IMR-90 (cell line): ENCODE data around the gene LANCL3. TPM values are rescaled to one million over a fixed set of nuclear protein-coding genes. Genes with fewer than 3 reads are reported as not detected.

ENCODE experiments used
- ATAC-seq: fragments of 200-7000 bp; cut with Tn5 transposase; 2 replicates; pipeline ENCODE4 v1.9.1; 2020; ENCODE audit warnings: low read depth, mild to moderate bottlenecking, moderate library complexity
- BruUV-seq: library from RNA; stranded (reverse); fragments of 400-500 nt; replicated peaks from 2 replicates; lab custom pipeline; 2021; lab: Mats Ljungman, UMichigan
- CTCF ChIA-PET: fragments of 300-600 bp; formaldehyde crosslinking; extraction: SDS; loops from one replicate; lab custom pipeline; 2021; ENCODE audit warnings: antibody characterized with exemption; lab: Yijun Ruan, JAX
- POLR2A ChIA-PET: fragments of 300-600 bp; sonication (Branson Sonifier 250); formaldehyde crosslinking; loops from one replicate; lab custom pipeline; 2022; ENCODE audit warnings: antibody characterized with exemption; ENCODE audit not compliant: unreplicated experiment; lab: Charles Lee
- DNase-seq: peaks from one replicate; pipeline ENCODE4 v3.0.0; 2013
- H2AFZ ChIP-seq: replicated peaks from 2 replicates; pipeline ENCODE3; 2013; ENCODE audit warnings: low read length, mild to moderate bottlenecking; ENCODE audit not compliant: poor library complexity
- H2AK5ac ChIP-seq: 2 replicates; pipeline ENCODE4 v1.6.1; 2013; ENCODE audit warnings: low read depth, low read length, inconsistent platforms
- H2AK9ac ChIP-seq: replicated peaks from 2 replicates; pipeline ENCODE3; 2013; ENCODE audit warnings: mild to moderate bottlenecking, low read depth, low read length, moderate library complexity; ENCODE audit not compliant: poor library complexity
- H2BK120ac ChIP-seq: 2 replicates; pipeline ENCODE4 v1.6.1; 2013; ENCODE audit warnings: low read depth, low read length, inconsistent platforms
- H2BK15ac ChIP-seq: 3 replicates; pipeline ENCODE4 v1.6.1; 2013; ENCODE audit warnings: low read depth, low read length, inconsistent platforms
- H2BK20ac ChIP-seq: 2 replicates; pipeline ENCODE4 v1.6.1; 2013; ENCODE audit warnings: low read depth, mild to moderate bottlenecking, inconsistent platforms, low read length, moderate library complexity
- H2BK5ac ChIP-seq: 2 replicates; pipeline ENCODE4 v1.6.1; 2013; ENCODE audit warnings: mild to moderate bottlenecking, low read depth, low read length, inconsistent platforms; ENCODE audit not compliant: poor library complexity, severe bottlenecking
- H3K14ac ChIP-seq: replicated peaks from 2 replicates; pipeline ENCODE4 v1.6.1; 2013; ENCODE audit warnings: low read depth, low read length, inconsistent platforms
- H3K18ac ChIP-seq: 2 replicates; pipeline ENCODE4 v1.6.1; 2013; ENCODE audit warnings: low read depth, low read length, control low read depth
- H3K23ac ChIP-seq: 2 replicates; pipeline ENCODE4 v1.6.1; 2013; ENCODE audit warnings: low read depth, low read length, inconsistent platforms
- H3K27ac ChIP-seq: 2 replicates; pipeline ENCODE4 v1.5.1; 2013; ENCODE audit warnings: mild to moderate bottlenecking, control low read depth, low read length; ENCODE audit not compliant: insufficient read depth
- H3K27me3 ChIP-seq: 2 replicates; pipeline ENCODE4 v1.6.1; 2013; ENCODE audit warnings: low read length; ENCODE audit not compliant: control insufficient read depth, insufficient read depth
- H3K36me3 ChIP-seq: 2 replicates; pipeline ENCODE4 v1.6.1; 2013; ENCODE audit warnings: low read length, mixed read lengths; ENCODE audit not compliant: control insufficient read depth, insufficient read depth
- H3K4ac ChIP-seq: 2 replicates; pipeline ENCODE4 v1.6.1; 2013; ENCODE audit warnings: low read depth, low read length, inconsistent platforms
- H3K4me1 ChIP-seq: 2 replicates; pipeline ENCODE4 v1.6.1; 2013; ENCODE audit warnings: low read length, mixed read lengths; ENCODE audit not compliant: control insufficient read depth, insufficient read depth
- H3K4me2 ChIP-seq: 2 replicates; pipeline ENCODE4 v1.6.1; 2013; ENCODE audit warnings: low read depth, mild to moderate bottlenecking, control low read depth, low read length, moderate library complexity
- H3K4me3 ChIP-seq: 2 replicates; pipeline ENCODE4 v1.5.1; 2013; ENCODE audit warnings: low read depth, mild to moderate bottlenecking, control low read depth, low read length, moderate library complexity; ENCODE audit not compliant: insufficient read depth
- H3K56ac ChIP-seq: 2 replicates; pipeline ENCODE4 v1.6.1; 2013; ENCODE audit warnings: low read length, inconsistent platforms; ENCODE audit not compliant: insufficient read depth; ENCODE audit errors: extremely low read depth
- H3K79me1 ChIP-seq, 2 experiments: 2 replicates each; pipeline ENCODE4 v1.6.1; 2013; ENCODE audit warnings: low read length in 2 of 2, inconsistent platforms in 1 of 2, low read depth in 1 of 2
- H3K9ac ChIP-seq: 2 replicates; pipeline ENCODE4 v1.6.1; 2013; ENCODE audit warnings: low read depth, low read length, control low read depth
- H3K9me1 ChIP-seq: 2 replicates; pipeline ENCODE4 v1.6.1; 2013; ENCODE audit warnings: low read length, inconsistent platforms; ENCODE audit not compliant: insufficient read depth
- H3K9me3 ChIP-seq: 2 replicates; pipeline ENCODE4 v1.6.1; 2013; ENCODE audit warnings: low read length; ENCODE audit not compliant: control insufficient read depth, insufficient read depth
- H4K20me1 ChIP-seq: 2 replicates; pipeline ENCODE4 v1.6.1; 2013; ENCODE audit warnings: low read length, inconsistent platforms; ENCODE audit not compliant: insufficient read depth
- H4K5ac ChIP-seq: 2 replicates; pipeline ENCODE4 v1.6.1; 2013; ENCODE audit warnings: mild to moderate bottlenecking, low read depth, low read length, control low read depth
- H4K8ac ChIP-seq, 2 experiments: 2 replicates each; pipeline ENCODE4 v1.6.1; 2013; ENCODE audit warnings: low read depth in 2 of 2, low read length in 2 of 2, control low read depth in 1 of 2, inconsistent platforms in 1 of 2
- H4K91ac ChIP-seq: 2 replicates; pipeline ENCODE4 v1.6.1; 2013; ENCODE audit warnings: low read depth, low read length, inconsistent platforms; ENCODE audit not compliant: insufficient read depth
- BHLHE40 ChIP-seq: fragments of 150-350 bp; IDR thresholded peaks from 2 replicates; pipeline ENCODE4 v1.6.1; 2016; ENCODE audit warnings: mild to moderate bottlenecking, low read depth, low read length
- CHD1 ChIP-seq: IDR thresholded peaks from 2 replicates; pipeline ENCODE4 v1.6.1; 2012; ENCODE audit warnings: low read depth, low read length, improper control_type of control experiment
- ELK1 ChIP-seq: fragments of 150-350 bp; IDR thresholded peaks from 2 replicates; pipeline ENCODE4 v1.6.1; 2016; ENCODE audit warnings: low read depth, mild to moderate bottlenecking, low read length, moderate library complexity, borderline replicate concordance
- FOS ChIP-seq: fragments of 150-350 bp; IDR thresholded peaks from 2 replicates; pipeline ENCODE4 v1.6.1; 2016; ENCODE audit warnings: low read depth, low read length
- MAFK ChIP-seq: IDR thresholded peaks from 2 replicates; pipeline ENCODE4 v1.6.1; 2012; ENCODE audit warnings: low read depth, low read length, improper control_type of control experiment
- MXI1 ChIP-seq: IDR thresholded peaks from 2 replicates; pipeline ENCODE4 v1.6.1; 2012; ENCODE audit warnings: low read depth, mild to moderate bottlenecking, low read length, moderate library complexity, borderline replicate concordance
- POLR2A ChIP-seq: IDR thresholded peaks from 2 replicates; pipeline ENCODE4 v1.6.1; 2012; ENCODE audit warnings: mild to moderate bottlenecking, low read depth, low read length
- RAD21 ChIP-seq: IDR thresholded peaks from 2 replicates; pipeline ENCODE4 v1.6.1; 2012; ENCODE audit warnings: low read length, improper control_type of control experiment
- RCOR1 ChIP-seq: IDR thresholded peaks from 2 replicates; pipeline ENCODE4 v1.6.1; 2012; ENCODE audit warnings: mild to moderate bottlenecking, low read length, improper control_type of control experiment; ENCODE audit not compliant: insufficient replicate concordance
- RFX5 ChIP-seq: IDR thresholded peaks from 2 replicates; pipeline ENCODE4 v1.8.0; 2012; ENCODE audit warnings: low read depth, mild to moderate bottlenecking, low read length, moderate library complexity
- SMC3 ChIP-seq: fragments of 150-350 bp; IDR thresholded peaks from 2 replicates; pipeline ENCODE4 v1.6.1; 2016; ENCODE audit warnings: low read depth, mild to moderate bottlenecking, antibody characterized with exemption, low read length, moderate library complexity
- USF2 ChIP-seq: fragments of 150-350 bp; IDR thresholded peaks from 2 replicates; pipeline ENCODE4 v1.6.1; 2017; ENCODE audit warnings: mild to moderate bottlenecking, antibody characterized with exemption, low read length, low read depth
- WGBS, 2 experiments: methylation state at CpG; one replicate each; pipeline versions ENCODE4 v1.1.5 to v1.1.7; 2013; ENCODE audit warnings: missing lambda C conversion rate in 2 of 2; ENCODE audit not compliant: insufficient read length in 1 of 2; ENCODE audit errors: extremely low coverage in 2 of 2; 5-methylcytosine and 5-hydroxymethylcytosine counted together
- dilution Hi-C: fragments of 300-500 bp; cut with HindIII; formaldehyde crosslinking; loops from one replicate; pipeline ENCODE4 v1.14.3; 2018; ENCODE audit warnings: low sequenced_read_pairs; ENCODE audit not compliant: unreplicated experiment
- in situ Hi-C: fragments of 300-500 bp; cut with MboI; formaldehyde crosslinking; loops from 3 replicates; pipeline ENCODE4 v1.14.3; 2019; ENCODE audit warnings: low sequenced_read_pairs, inconsistent platforms, mixed read lengths
- intact Hi-C: fragments of 100-400 bp; cut with micrococcal nuclease; formaldehyde crosslinking; loops from 2 replicates; pipeline ENCODE4 v1.10.0; 2022
- polyA plus RNA-seq, 3 experiments: library from polyadenylated mRNA; depleted of rRNA; stranded (reverse); fragments of >200 nt; gene quantifications; 2 replicates each; pipeline ENCODE4 v1.2.3, GENCODE V29; 2012; ENCODE audit warnings: low replicate concordance in 1 of 3
- total RNA-seq: library from RNA; depleted of rRNA; stranded (reverse); fragments of >200 nt; gene quantifications from 2 replicates; pipeline ENCODE4 v1.2.3, GENCODE V29; 2012
- TF ChIP-seq, protein P1 (sequence below): conservative IDR thresholded peaks from 2 replicates; pipeline ENCODE4 v1.5.1; 2012; ENCODE audit warnings: mild to moderate bottlenecking, low read depth, low read length, improper control_type of control experiment

The LANCL3 gene
- total and polyA plus RNA-seq, 2 of the 4 experiments (the other 2 are of a cell fraction) = not detected

GRCh38 chrX:37644381-37645305 is 73.2 kb downstream of the LANCL3 start:
- no peak overlapping the region for H3K23ac ChIP-seq
- H2AK5ac ChIP-seq = no peak overlapping the region
- H3K18ac ChIP-seq = no peak overlapping the region
- H4K20me1 ChIP-seq = no peaks in the 10 kb centered on the region
- dilution Hi-C loops = no loop called here
- H2AFZ ChIP-seq = no peak overlapping the region
- H2BK20ac ChIP-seq = no peak overlapping the region
- H2BK15ac ChIP-seq = no peak overlapping the region
- POLR2A ChIA-PET = no interaction called here
- H3K4me1 ChIP-seq = no peaks in the 10 kb centered on the region
- no peak overlapping the region for H3K4me2 ChIP-seq
- in situ Hi-C loops = no loop called here
- no peaks in the 10 kb centered on the region for H3K9me3 ChIP-seq
- no peak overlapping the region for H3K9ac ChIP-seq
- TF ChIP-seq SMC3 (no peak), MAFK (no peak), BHLHE40 (no peak), ELK1 (no peak), USF2 (no peak), RAD21 (no peak), MXI1 (no peak), RFX5 (no peak), CHD1 (no peak), POLR2A (no peak), FOS (no peak), RCOR1 (no peak)
- TF ChIP-seq, protein P1, sequence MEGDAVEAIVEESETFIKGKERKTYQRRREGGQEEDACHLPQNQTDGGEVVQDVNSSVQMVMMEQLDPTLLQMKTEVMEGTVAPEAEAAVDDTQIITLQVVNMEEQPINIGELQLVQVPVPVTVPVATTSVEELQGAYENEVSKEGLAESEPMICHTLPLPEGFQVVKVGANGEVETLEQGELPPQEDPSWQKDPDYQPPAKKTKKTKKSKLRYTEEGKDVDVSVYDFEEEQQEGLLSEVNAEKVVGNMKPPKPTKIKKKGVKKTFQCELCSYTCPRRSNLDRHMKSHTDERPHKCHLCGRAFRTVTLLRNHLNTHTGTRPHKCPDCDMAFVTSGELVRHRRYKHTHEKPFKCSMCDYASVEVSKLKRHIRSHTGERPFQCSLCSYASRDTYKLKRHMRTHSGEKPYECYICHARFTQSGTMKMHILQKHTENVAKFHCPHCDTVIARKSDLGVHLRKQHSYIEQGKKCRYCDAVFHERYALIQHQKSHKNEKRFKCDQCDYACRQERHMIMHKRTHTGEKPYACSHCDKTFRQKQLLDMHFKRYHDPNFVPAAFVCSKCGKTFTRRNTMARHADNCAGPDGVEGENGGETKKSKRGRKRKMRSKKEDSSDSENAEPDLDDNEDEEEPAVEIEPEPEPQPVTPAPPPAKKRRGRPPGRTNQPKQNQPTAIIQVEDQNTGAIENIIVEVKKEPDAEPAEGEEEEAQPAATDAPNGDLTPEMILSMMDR = no peak
- H4K5ac ChIP-seq = no peak overlapping the region
- H3K36me3 ChIP-seq = no peaks in the 10 kb centered on the region
- H2AK9ac ChIP-seq = no peak overlapping the region
- H4K91ac ChIP-seq = no peak overlapping the region
- ATAC-seq (no peak), DNase-seq (no peak)
- no peaks in the 10 kb centered on the region for H3K9me1 ChIP-seq
- H2BK5ac ChIP-seq = no peak overlapping the region
- H2BK120ac ChIP-seq = no peak overlapping the region
- intact Hi-C loops = no loop called here
- H3K14ac ChIP-seq = no peak overlapping the region
- no peak overlapping the region for H3K4ac ChIP-seq
- H3K27me3 ChIP-seq = peaks cover 1% of the 10 kb centered on the region; the same call in 1 of the 2 replicates
- H3K56ac ChIP-seq = no peak overlapping the region
- no peaks in the 10 kb centered on the region for H3K79me1 ChIP-seq
- no peak overlapping the region for H3K4me3 ChIP-seq
- H3K27ac ChIP-seq = no peak overlapping the region
- CTCF ChIA-PET = no interaction called here
- WGBS, 2 experiments = no CpG with 5 or more reads among the region's 6 CpGs
- BruUV-seq = no TSS peak
- H4K8ac ChIP-seq = no peak overlapping the region
